HG03558 (cell line): Measurements from ENCODE around the gene MTUS2.

Experiments
- ATAC-seq: cut with Tn5 transposase; IDR thresholded peaks from one replicate; pipeline ENCODE4 v1.9.1; 2021; ENCODE audit warnings: moderate number of reproducible peaks; ENCODE audit not compliant: unreplicated experiment; ENCODE audit errors: extremely low read depth

The MTUS2 gene

GRCh38 chr13:29008296-29008695, 188.2 kb downstream of the MTUS2 start:
- no peak for ATAC-seq

- no peak for ATAC-seq
These were observed 200.2 kb downstream of the MTUS2 start for GRCh38 chr13:29020314-29020713.

- no peak for ATAC-seq
These were observed 201.2 kb downstream of the MTUS2 start for GRCh38 chr13:29021311-29021710.

- no peak for ATAC-seq
These were observed 201.6 kb downstream of the MTUS2 start for GRCh38 chr13:29021717-29022116.

GRCh38 chr13:29022410-29022809, 202.3 kb downstream of the MTUS2 start:
- no peak for ATAC-seq

GRCh38 chr13:29022968-29023367, 202.8 kb downstream of the MTUS2 start:
- no peak for ATAC-seq

GRCh38 chr13:29024783-29025182, 204.6 kb downstream of the MTUS2 start:
- no peak for ATAC-seq

GRCh38 chr13:29028868-29029267, 208.7 kb downstream of the MTUS2 start:
- no peak for ATAC-seq

- ATAC-seq: no peak
These were observed 218.6 kb downstream of the MTUS2 start for GRCh38 chr13:29038700-29039099.

GRCh38 chr13:29039212-29039611, 219.1 kb downstream of the MTUS2 start:
- no peak for ATAC-seq

GRCh38 chr13:29046588-29046987, 226.4 kb downstream of the MTUS2 start:
- ATAC-seq: no peak

GRCh38 chr13:29049524-29049923, 229.4 kb downstream of the MTUS2 start:
- ATAC-seq: no peak

GRCh38 chr13:29050719-29051118, 230.6 kb downstream of the MTUS2 start:
- ATAC-seq: no peak

GRCh38 chr13:29059800-29060199, 239.7 kb downstream of the MTUS2 start:
- ATAC-seq: no peak

- ATAC-seq: no peak
These were observed 245.0 kb downstream of the MTUS2 start for GRCh38 chr13:29065142-29065541.

- no peak for ATAC-seq
These were observed 247.3 kb downstream of the MTUS2 start for GRCh38 chr13:29067306-29067945.

- ATAC-seq: no peak
These were observed 253.6 kb downstream of the MTUS2 start for GRCh38 chr13:29073755-29074154.

GRCh38 chr13:29077051-29077813, 257.1 kb downstream of the MTUS2 start:
- no peak for ATAC-seq

- ATAC-seq: peak; percentile 75
These were observed 260.9 kb downstream of the MTUS2 start for GRCh38 chr13:29081036-29081435.

- no peak for ATAC-seq
These were observed 261.7 kb downstream of the MTUS2 start for GRCh38 chr13:29081697-29082440.

- ATAC-seq: no peak
These were observed 279.8 kb downstream of the MTUS2 start for GRCh38 chr13:29099781-29100406.
